D721Med (cell line): Measurements from ENCODE around the gene CSNK2B.
A peak's percentile ranks its signal among the peaks of the same experiment; 100 is the strongest.

Experiments used
- DNase-seq: peaks from one replicate; pipeline ENCODE4 v3.0.0; 2011; ENCODE audit warnings: low spot score; ENCODE audit not compliant: insufficient read length
- FAIRE-seq: peaks from 2 replicates; lab custom pipeline; 2011; peaks lifted over from hg19 to GRCh38; lab: Jason Lieb, UNC
- CTCF ChIP-seq: IDR thresholded peaks from 2 replicates; pipeline ENCODE4 v1.5.1; 2012; ENCODE audit warnings: mild to moderate bottlenecking, control low read depth; ENCODE audit not compliant: insufficient read depth; ENCODE audit errors: missing control alignments

CSNK2B gene

GRCh38 chr6:31661262-31662123, 4.4 kb upstream of the CSNK2B start:
- DNase-seq (no peak), FAIRE-seq (no peak)
- no peak for TF ChIP-seq CTCF

- TF ChIP-seq CTCF: no peak
- DNase-seq (no peak), FAIRE-seq (no peak)
Observed at GRCh38 chr6:31662124-31662723, 3.7 kb upstream of the CSNK2B start.

GRCh38 chr6:31663126-31663960, 2.5 kb upstream of the CSNK2B start:
- DNase-seq (no peak), FAIRE-seq (no peak)
- no peak for TF ChIP-seq CTCF

- DNase-seq: no peak
- FAIRE-seq: no peak
- no peak for TF ChIP-seq CTCF
Observed at GRCh38 chr6:31663961-31664789, 1.7 kb upstream of the CSNK2B start.

GRCh38 chr6:31664790-31665500, 935 bp upstream of the CSNK2B start, which contains the start of gene GPANK1:
GPANK1 (minus strand) TSS chr6:31664997; CDS start chr6:31664478, 519 bp downstream.
- FAIRE-seq: no peak
- peak; percentile 65 for DNase-seq
- TF ChIP-seq CTCF: no peak
